ENCODE results near the gene SPEN. TPM values are rescaled to one million over a fixed set of nuclear protein-coding genes. Genes with fewer than 3 reads are reported as not detected.

The SPEN gene
- total and polyA plus RNA-seq, 2 of the 13 experiments (the other 11 are each of a cell fraction or from before 2014, with no cell fraction given), result 4.8 to 14.0 TPM

DNA sequence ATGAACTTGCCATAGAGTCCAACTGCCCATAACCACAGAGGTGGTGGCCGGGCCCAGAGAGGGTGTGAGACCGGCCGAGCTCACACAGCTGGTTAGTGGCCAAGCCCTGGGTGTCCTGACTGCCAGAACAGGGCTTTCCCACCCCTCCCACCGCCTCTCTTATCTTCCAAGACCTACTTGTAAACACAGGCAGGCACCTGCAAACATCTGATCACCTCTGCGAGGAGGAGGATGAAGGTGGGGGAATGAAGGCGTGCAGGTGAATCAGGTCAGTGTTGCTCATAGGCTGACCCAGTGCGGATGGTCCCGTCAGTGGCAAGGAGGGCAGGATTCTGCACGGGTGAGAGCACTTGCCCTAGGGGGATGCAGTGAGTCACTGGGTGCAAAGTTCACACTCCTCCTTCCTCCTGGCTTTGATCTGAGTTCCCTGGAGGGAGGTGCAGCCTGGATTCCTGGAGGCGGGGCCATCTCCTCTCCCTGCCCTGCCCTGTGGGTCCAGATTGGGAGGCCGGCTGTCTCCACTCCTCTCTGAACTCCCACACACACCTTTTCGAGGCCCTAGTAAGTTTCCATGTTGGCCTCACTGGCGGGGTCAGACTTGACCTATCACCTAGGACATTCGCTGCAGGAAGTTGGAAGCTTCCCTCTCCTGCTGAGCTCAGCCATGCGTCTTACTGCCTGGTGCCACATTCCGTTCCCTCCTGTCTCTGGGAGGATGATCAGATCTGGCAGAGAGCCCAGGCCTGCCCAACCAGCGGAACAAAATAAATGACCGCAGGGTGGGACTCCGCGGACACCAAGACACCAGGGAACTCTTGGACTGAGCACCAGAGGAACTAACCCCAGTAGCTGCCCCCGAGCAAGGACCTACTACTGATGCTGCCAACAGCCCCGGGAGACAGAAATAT is 47.3 kb upstream of the SPEN start (continued):
- no peak for TF ChIP-seq CEBPZ (IDR thresholded peaks at IDR 0.05; ENCODE audit: low read length)
- no peak for TF ChIP-seq ZNF30 (CRISPR knock-in tag; IDR thresholded peaks at IDR 0.05)
- TF ChIP-seq, protein P1, sequence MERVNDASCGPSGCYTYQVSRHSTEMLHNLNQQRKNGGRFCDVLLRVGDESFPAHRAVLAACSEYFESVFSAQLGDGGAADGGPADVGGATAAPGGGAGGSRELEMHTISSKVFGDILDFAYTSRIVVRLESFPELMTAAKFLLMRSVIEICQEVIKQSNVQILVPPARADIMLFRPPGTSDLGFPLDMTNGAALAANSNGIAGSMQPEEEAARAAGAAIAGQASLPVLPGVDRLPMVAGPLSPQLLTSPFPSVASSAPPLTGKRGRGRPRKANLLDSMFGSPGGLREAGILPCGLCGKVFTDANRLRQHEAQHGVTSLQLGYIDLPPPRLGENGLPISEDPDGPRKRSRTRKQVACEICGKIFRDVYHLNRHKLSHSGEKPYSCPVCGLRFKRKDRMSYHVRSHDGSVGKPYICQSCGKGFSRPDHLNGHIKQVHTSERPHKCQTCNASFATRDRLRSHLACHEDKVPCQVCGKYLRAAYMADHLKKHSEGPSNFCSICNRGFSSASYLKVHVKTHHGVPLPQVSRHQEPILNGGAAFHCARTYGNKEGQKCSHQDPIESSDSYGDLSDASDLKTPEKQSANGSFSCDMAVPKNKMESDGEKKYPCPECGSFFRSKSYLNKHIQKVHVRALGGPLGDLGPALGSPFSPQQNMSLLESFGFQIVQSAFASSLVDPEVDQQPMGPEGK (CRISPR knock-in tag; IDR thresholded peaks at IDR 0.05), result peak; percentile 73
- no peak for TF ChIP-seq ZNF672 (CRISPR knock-in tag; IDR thresholded peaks at IDR 0.05)
- TF ChIP-seq KDM4B (CRISPR knock-in tag; IDR thresholded peaks at IDR 0.05), result no peak
- TF ChIP-seq, protein P2, sequence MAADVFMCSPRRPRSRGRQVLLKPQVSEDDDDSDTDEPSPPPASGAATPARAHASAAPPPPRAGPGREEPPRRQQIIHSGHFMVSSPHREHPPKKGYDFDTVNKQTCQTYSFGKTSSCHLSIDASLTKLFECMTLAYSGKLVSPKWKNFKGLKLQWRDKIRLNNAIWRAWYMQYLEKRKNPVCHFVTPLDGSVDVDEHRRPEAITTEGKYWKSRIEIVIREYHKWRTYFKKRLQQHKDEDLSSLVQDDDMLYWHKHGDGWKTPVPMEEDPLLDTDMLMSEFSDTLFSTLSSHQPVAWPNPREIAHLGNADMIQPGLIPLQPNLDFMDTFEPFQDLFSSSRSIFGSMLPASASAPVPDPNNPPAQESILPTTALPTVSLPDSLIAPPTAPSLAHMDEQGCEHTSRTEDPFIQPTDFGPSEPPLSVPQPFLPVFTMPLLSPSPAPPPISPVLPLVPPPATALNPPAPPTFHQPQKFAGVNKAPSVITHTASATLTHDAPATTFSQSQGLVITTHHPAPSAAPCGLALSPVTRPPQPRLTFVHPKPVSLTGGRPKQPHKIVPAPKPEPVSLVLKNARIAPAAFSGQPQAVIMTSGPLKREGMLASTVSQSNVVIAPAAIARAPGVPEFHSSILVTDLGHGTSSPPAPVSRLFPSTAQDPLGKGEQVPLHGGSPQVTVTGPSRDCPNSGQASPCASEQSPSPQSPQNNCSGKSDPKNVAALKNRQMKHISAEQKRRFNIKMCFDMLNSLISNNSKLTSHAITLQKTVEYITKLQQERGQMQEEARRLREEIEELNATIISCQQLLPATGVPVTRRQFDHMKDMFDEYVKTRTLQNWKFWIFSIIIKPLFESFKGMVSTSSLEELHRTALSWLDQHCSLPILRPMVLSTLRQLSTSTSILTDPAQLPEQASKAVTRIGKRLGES (CRISPR knock-in tag; IDR thresholded peaks at IDR 0.05; ENCODE audit: borderline replicate concordance), result no peak
- TF ChIP-seq POLR2AphosphoS2 (IDR thresholded peaks at IDR 0.05; ENCODE audit: low read depth, low read length), result no peak
- no peak for TF ChIP-seq ZNF557 (CRISPR knock-in tag; IDR thresholded peaks at IDR 0.05)
- TF ChIP-seq DDIT3 (CRISPR knock-in tag; IDR thresholded peaks at IDR 0.05), result no peak
- TF ChIP-seq, protein P3, sequence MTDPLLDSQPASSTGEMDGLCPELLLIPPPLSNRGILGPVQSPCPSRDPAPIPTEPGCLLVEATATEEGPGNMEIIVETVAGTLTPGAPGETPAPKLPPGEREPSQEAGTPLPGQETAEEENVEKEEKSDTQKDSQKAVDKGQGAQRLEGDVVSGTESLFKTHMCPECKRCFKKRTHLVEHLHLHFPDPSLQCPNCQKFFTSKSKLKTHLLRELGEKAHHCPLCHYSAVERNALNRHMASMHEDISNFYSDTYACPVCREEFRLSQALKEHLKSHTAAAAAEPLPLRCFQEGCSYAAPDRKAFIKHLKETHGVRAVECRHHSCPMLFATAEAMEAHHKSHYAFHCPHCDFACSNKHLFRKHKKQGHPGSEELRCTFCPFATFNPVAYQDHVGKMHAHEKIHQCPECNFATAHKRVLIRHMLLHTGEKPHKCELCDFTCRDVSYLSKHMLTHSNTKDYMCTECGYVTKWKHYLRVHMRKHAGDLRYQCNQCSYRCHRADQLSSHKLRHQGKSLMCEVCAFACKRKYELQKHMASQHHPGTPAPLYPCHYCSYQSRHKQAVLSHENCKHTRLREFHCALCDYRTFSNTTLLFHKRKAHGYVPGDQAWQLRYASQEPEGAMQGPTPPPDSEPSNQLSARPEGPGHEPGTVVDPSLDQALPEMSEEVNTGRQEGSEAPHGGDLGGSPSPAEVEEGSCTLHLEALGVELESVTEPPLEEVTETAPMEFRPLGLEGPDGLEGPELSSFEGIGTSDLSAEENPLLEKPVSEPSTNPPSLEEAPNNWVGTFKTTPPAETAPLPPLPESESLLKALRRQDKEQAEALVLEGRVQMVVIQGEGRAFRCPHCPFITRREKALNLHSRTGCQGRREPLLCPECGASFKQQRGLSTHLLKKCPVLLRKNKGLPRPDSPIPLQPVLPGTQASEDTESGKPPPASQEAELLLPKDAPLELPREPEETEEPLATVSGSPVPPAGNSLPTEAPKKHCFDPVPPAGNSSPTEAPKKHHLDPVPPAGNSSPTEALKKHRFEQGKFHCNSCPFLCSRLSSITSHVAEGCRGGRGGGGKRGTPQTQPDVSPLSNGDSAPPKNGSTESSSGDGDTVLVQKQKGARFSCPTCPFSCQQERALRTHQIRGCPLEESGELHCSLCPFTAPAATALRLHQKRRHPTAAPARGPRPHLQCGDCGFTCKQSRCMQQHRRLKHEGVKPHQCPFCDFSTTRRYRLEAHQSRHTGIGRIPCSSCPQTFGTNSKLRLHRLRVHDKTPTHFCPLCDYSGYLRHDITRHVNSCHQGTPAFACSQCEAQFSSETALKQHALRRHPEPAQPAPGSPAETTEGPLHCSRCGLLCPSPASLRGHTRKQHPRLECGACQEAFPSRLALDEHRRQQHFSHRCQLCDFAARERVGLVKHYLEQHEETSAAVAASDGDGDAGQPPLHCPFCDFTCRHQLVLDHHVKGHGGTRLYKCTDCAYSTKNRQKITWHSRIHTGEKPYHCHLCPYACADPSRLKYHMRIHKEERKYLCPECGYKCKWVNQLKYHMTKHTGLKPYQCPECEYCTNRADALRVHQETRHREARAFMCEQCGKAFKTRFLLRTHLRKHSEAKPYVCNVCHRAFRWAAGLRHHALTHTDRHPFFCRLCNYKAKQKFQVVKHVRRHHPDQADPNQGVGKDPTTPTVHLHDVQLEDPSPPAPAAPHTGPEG (CRISPR knock-in tag; IDR thresholded peaks at IDR 0.05), result no peak
- no peak for TF ChIP-seq RARG (CRISPR knock-in tag; IDR thresholded peaks at IDR 0.05; ENCODE audit: low read depth)
- no peak for TF ChIP-seq PLRG1 (conservative IDR thresholded peaks at IDR 0.05)
- peak; percentile 72; the same call in 1 of the 2 replicates for TF ChIP-seq MAX (IDR thresholded peaks at IDR 0.05)
